Measurements from ENCODE around the gene PSMC5.
"Not testable (repeated sequence)": the region's sequence is repeated elsewhere in the genome, so short reads cannot be mapped to it uniquely, and the experiment has no call there.

- not testable (repeated sequence) for TF ChIP-seq CTCF, POLR2A (IDR thresholded peaks at IDR 0.05)
Observed at GRCh38 chr17:63870292-63870665, 43.0 kb downstream of the PSMC5 start.

Measured in lower leg skin (tissue), 3 donors.